GM21367 (cell line): ENCODE results near the gene SLC22A1.
"Not testable (repeated sequence)": the region's sequence is repeated elsewhere in the genome, so short reads cannot be mapped to it uniquely, and the experiment has no call there.

Source experiments
- ATAC-seq: cut with Tn5 transposase; IDR thresholded peaks from one replicate; pipeline ENCODE4 v1.9.1; 2021; ENCODE audit not compliant: unreplicated experiment

SLC22A1 gene

GRCh38 chr6:160093061-160093460 is 28.6 kb upstream of the SLC22A1 start:
- ATAC-seq: no peak

GRCh38 chr6:160093946-160094345 is 27.7 kb upstream of the SLC22A1 start:
- ATAC-seq: no peak

GRCh38 chr6:160095146-160095845 is 26.3 kb upstream of the SLC22A1 start:
- no peak for ATAC-seq

- ATAC-seq: no peak
Measured at GRCh38 chr6:160101277-160102205, 20.1 kb upstream of the SLC22A1 start.

GRCh38 chr6:160102399-160102798 is 19.2 kb upstream of the SLC22A1 start:
- no peak for ATAC-seq

GRCh38 chr6:160102956-160103824 is 18.4 kb upstream of the SLC22A1 start:
- ATAC-seq: no peak

- no peak for ATAC-seq
Measured at GRCh38 chr6:160103825-160104100, 17.9 kb upstream of the SLC22A1 start.

GRCh38 chr6:160104821-160105517 is 16.6 kb upstream of the SLC22A1 start:
- no peak for ATAC-seq

- no peak for ATAC-seq
Measured at GRCh38 chr6:160106010-160106409, 15.6 kb upstream of the SLC22A1 start.

GRCh38 chr6:160106701-160107100 is 14.9 kb upstream of the SLC22A1 start:
- ATAC-seq: no peak

- ATAC-seq: no peak
Measured at GRCh38 chr6:160108077-160108476, 13.5 kb upstream of the SLC22A1 start.

GRCh38 chr6:160110586-160111123 is 11.0 kb upstream of the SLC22A1 start:
- ATAC-seq: no peak

- ATAC-seq: no peak
Measured at GRCh38 chr6:160111806-160112205, 9.8 kb upstream of the SLC22A1 start.

GRCh38 chr6:160112628-160113299 is 8.9 kb upstream of the SLC22A1 start:
- no peak for ATAC-seq

- ATAC-seq: not testable (repeated sequence)
Measured at GRCh38 chr6:160114536-160114935, 7.1 kb upstream of the SLC22A1 start.

GRCh38 chr6:160115421-160115820 is 6.2 kb upstream of the SLC22A1 start:
- ATAC-seq: no peak

- ATAC-seq: no peak
Measured at GRCh38 chr6:160116411-160116810, 5.2 kb upstream of the SLC22A1 start.

GRCh38 chr6:160117137-160117536 is 4.5 kb upstream of the SLC22A1 start:
- ATAC-seq: no peak

- no peak for ATAC-seq
Measured at GRCh38 chr6:160118620-160119229, 2.9 kb upstream of the SLC22A1 start.

- no peak for ATAC-seq
Measured at GRCh38 chr6:160120087-160120486, 1.5 kb upstream of the SLC22A1 start.
